Progenitor cell of endocrine pancreas (in vitro differentiated cells): ENCODE measurements around the gene MAN2A1. TPM values are rescaled to one million over a fixed set of nuclear protein-coding genes. Genes with fewer than 3 reads are reported as not detected.
A peak's percentile ranks its signal among the peaks of the same experiment; 100 is the strongest.

Experiments used
- DNase-seq: peaks from one replicate; pipeline ENCODE4 v3.0.0; 2021; ENCODE audit warnings: low spot score; ENCODE audit not compliant: unreplicated experiment
- H3K27ac Mint-ChIP-seq: 2 replicates; pipeline ENCODE4 v1.8.0; 2021; ENCODE audit warnings: mild to moderate bottlenecking, moderate library complexity, mixed read lengths
- H3K27me3 Mint-ChIP-seq: 2 replicates; pipeline ENCODE4 v1.8.0; 2021; ENCODE audit warnings: mixed read lengths
- H3K36me3 Mint-ChIP-seq: 2 replicates; pipeline ENCODE4 v1.8.0; 2022; ENCODE audit warnings: mixed read lengths; ENCODE audit not compliant: insufficient read depth
- H3K4me1 Mint-ChIP-seq: 2 replicates; pipeline ENCODE4 v1.8.0; 2021; ENCODE audit warnings: low read depth, mixed read lengths
- H3K4me3 Mint-ChIP-seq: 2 replicates; pipeline ENCODE4 v1.8.0; 2021; ENCODE audit warnings: low read depth, mild to moderate bottlenecking, moderate library complexity, mixed read lengths
- H3K9me3 Mint-ChIP-seq: 2 replicates; pipeline ENCODE4 v1.8.0; 2021; ENCODE audit warnings: low read depth, mixed read lengths
- CTCF ChIP-seq: fragments of 200-600 bp; sonication (generic); IDR thresholded peaks from one replicate; pipeline ENCODE4 v1.5.0; 2021; ENCODE audit warnings: antibody characterized with exemption, mild to moderate bottlenecking; ENCODE audit not compliant: unreplicated experiment
- total RNA-seq: library from RNA; stranded (reverse); gene quantifications from 2 replicates; pipeline ENCODE4 v1.2.1, GENCODE V29; 2021

Gene MAN2A1
- total RNA-seq, 1 donor from 2014 or later, result 41.9 TPM

DNA sequence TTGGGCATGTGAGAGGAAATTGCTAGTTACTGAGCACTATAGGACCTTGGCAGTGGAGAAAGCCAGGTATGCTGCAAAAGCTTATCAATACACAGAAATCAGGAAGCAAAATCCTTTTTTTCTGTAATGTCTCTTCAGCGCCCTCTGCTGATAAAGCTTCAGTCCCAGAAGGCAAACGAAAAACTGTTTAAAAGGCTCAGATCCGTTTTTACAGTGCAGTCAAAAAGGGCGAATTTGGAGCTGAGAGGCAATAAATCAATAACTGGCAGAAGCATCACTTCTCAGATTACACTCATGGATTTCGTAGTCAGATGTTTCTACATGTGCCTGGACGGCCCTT is 1.1 kb upstream of the MAN2A1 start:
- Mint-ChIP-seq H3K27me3 (no peaks in the 10 kb centered on the region), H3K4me1 (peaks cover 19% of the 10 kb centered on the region), H3K36me3 (no peaks in the 10 kb centered on the region), H3K9me3 (peaks cover 7% of the 10 kb centered on the region), H3K27ac (peak overlapping the region; percentile 99), H3K4me3 (peak overlapping the region; percentile 90)
- peak; percentile 10 for DNase-seq
- TF ChIP-seq CTCF, result peak; percentile 63

- H3K36me3 Mint-ChIP-seq, result no peaks in the 10 kb centered on the region
- peak overlapping the region; percentile 98 for H3K4me3 Mint-ChIP-seq
- peak overlapping the region; percentile 99 for H3K27ac Mint-ChIP-seq
- H3K4me1 Mint-ChIP-seq, result peaks cover 19% of the 10 kb centered on the region
- no peaks in the 10 kb centered on the region for H3K27me3 Mint-ChIP-seq
- peak; percentile 23 for TF ChIP-seq CTCF
- DNase-seq, result peak; percentile 68
- H3K9me3 Mint-ChIP-seq, result peaks cover 7% of the 10 kb centered on the region
Measured at GRCh38 chr5:109688970-109689739, 572 bp upstream of the MAN2A1 start.

DNA sequence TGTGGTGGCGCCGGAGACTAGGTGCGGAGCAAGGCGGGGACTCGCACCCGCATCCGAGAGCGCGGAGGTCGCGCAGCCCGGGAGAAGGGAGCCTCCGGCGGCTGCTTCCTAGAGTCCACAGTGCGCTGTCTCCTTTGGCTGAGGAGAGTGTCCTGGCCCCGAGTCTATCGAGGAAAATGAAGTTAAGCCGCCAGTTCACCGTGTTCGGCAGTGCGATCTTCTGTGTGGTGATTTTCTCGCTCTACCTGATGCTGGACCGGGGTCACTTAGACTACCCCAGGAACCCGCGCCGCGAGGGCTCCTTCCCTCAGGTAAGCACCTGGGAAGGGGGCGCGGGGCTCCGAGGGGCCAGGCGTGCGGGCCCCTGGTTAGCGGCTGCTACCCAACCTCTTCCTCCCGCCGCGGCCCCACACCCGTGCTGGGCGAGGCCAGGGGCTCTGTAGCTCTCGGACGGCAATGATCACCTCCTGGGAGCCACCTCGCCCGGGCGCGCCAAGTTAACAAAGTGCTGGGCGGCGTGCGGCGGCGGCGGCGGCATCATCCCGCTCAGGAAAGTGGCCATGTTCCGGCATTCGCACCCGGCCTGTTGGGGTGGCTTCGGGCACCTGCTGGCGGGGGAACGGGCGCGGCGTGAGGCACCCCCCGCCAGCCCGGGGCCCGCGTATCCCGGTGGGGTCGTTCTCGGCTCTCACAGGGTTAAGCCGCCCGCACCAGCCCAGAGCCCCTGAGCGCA is 681 bp downstream of the MAN2A1 start:
- peaks cover 7% of the 10 kb centered on the region for H3K9me3 Mint-ChIP-seq
- TF ChIP-seq CTCF, result no peak
- H3K27me3 Mint-ChIP-seq, result no peaks in the 10 kb centered on the region
- DNase-seq, result peak; percentile 37
- H3K4me1 Mint-ChIP-seq, result peaks cover 27% of the 10 kb centered on the region
- H3K27ac Mint-ChIP-seq, result peak overlapping the region; percentile 93
- H3K4me3 Mint-ChIP-seq, result peak overlapping the region; percentile 98
- peaks cover 1% of the 10 kb centered on the region for H3K36me3 Mint-ChIP-seq

DNA sequence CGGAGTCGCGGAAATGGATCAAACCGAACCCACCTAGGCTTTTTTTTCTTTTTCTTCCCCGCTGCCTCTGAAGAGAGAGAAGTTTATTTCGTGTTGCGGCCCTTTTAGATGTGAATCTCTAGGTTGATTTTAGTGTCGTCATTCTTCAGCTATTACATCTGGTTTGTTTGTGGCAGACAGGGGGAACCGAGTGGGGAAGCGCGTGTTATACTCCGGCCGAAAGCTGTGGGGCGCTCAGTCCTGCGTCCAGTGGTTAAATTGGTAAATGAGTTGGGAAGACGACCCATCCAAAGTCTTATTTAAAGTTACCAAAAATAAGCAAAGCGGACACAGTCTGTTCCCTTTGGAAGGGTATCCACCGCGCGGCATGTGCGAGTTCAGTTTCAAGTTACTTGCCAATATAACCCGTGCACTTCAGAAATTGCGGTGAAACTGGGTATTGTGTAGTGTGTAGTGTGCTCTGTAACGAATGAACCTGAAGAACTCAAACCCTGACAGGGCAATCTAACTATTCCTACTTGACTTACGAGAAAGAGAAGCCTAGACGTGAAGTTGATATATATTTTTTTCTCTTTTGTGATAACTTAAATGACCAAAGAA is 1.3 kb downstream of the MAN2A1 start:
- H3K4me1 Mint-ChIP-seq, result peaks cover 27% of the 10 kb centered on the region
- peaks cover 7% of the 10 kb centered on the region for H3K9me3 Mint-ChIP-seq
- H3K27me3 Mint-ChIP-seq, result no peaks in the 10 kb centered on the region
- peak; percentile 56 for TF ChIP-seq CTCF
- peak; percentile 27 for DNase-seq
- H3K27ac Mint-ChIP-seq, result peak overlapping the region; percentile 93
- H3K36me3 Mint-ChIP-seq, result peaks cover 1% of the 10 kb centered on the region
- peak overlapping the region; percentile 98 for H3K4me3 Mint-ChIP-seq

GRCh38 chr5:109691996-109692395 is 2.3 kb downstream of the MAN2A1 start:
- peaks cover 30% of the 10 kb centered on the region for H3K4me1 Mint-ChIP-seq

More at GRCh38 chr5:109691996-109692395, 2.3 kb downstream of the MAN2A1 start:
- Mint-ChIP-seq H3K27ac (no peak overlapping the region), H3K36me3 (peaks cover 1% of the 10 kb centered on the region), H3K9me3 (peaks cover 7% of the 10 kb centered on the region), H3K27me3 (no peaks in the 10 kb centered on the region), H3K4me3 (peak overlapping the region; percentile 98)
- no peak for TF ChIP-seq CTCF
- DNase-seq, result no peak
